ENCODE data around the gene CA9. TPM values are rescaled to one million over a fixed set of nuclear protein-coding genes. Genes with fewer than 3 reads are reported as not detected.
A peak's percentile ranks its signal among the peaks of the same experiment; 100 is the strongest.

The CA9 gene
- total and polyA plus RNA-seq, 9 of the 15 experiments (the other 6 are each of a cell fraction or from before 2014, with no cell fraction given) = 0.15 to 10.6 (median 0.60) TPM; not detected in 4

DNA sequence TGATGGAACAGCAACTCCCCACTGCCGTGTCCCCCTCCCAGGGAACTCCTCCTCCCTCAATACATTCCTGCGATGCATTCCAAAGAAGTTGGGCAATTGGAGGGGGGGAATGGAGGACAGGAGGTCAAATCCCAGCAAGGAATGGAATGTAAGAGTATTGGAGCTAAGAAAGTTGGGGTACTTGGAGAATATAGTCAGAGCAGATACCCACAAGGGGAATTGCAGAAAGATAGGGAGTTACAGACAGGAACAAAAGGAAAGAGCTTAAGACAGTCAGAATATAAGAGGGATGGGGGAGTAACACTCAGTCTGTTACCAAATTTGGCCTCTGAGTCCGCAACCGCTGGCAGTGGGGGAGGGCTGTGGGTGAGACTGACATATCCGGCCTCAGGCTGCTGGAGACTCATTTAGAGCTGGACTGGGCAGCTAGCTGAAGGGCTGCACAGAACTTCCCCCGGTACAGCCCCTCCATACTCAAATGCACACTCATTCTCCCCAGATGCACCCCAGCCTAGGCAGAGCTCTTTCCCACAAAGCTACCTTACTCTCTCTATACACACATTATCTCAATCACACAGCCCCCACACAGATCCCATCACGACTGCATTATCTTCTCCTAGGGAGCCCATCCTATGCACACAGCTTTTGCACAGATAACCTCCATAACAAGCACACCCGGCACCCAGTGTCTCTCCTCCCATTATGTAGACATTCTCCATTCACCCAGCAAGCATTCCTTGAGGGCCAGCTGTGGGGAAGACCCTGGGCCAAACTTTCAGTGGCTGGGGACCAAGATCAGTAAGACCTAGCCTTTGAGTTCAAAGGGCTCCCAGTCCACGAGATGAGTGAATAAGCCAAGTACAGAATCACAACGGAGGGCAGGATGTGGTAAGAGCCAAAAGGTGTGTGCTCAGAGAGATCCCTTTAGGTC is 54.6 kb downstream of the CA9 start (continued):
- TF ChIP-seq, protein P1, sequence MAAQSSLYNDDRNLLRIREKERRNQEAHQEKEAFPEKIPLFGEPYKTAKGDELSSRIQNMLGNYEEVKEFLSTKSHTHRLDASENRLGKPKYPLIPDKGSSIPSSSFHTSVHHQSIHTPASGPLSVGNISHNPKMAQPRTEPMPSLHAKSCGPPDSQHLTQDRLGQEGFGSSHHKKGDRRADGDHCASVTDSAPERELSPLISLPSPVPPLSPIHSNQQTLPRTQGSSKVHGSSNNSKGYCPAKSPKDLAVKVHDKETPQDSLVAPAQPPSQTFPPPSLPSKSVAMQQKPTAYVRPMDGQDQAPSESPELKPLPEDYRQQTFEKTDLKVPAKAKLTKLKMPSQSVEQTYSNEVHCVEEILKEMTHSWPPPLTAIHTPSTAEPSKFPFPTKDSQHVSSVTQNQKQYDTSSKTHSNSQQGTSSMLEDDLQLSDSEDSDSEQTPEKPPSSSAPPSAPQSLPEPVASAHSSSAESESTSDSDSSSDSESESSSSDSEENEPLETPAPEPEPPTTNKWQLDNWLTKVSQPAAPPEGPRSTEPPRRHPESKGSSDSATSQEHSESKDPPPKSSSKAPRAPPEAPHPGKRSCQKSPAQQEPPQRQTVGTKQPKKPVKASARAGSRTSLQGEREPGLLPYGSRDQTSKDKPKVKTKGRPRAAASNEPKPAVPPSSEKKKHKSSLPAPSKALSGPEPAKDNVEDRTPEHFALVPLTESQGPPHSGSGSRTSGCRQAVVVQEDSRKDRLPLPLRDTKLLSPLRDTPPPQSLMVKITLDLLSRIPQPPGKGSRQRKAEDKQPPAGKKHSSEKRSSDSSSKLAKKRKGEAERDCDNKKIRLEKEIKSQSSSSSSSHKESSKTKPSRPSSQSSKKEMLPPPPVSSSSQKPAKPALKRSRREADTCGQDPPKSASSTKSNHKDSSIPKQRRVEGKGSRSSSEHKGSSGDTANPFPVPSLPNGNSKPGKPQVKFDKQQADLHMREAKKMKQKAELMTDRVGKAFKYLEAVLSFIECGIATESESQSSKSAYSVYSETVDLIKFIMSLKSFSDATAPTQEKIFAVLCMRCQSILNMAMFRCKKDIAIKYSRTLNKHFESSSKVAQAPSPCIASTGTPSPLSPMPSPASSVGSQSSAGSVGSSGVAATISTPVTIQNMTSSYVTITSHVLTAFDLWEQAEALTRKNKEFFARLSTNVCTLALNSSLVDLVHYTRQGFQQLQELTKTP (IDR thresholded peaks at IDR 0.05; ENCODE audit: low read depth in 1 of 2, partially characterized antibody in 2 of 2) = peak in 1 of 2 experiments; percentile 90
- 0 out of 2 replicates have a peak, but pooled peaks have one; percentile 38 for TF ChIP-seq TOE1 (IDR thresholded peaks at IDR 0.05; ENCODE audit: borderline replicate concordance)
- no peak for TF ChIP-seq TOE1 (CRISPR knock-in tag; IDR thresholded peaks at IDR 0.05; ENCODE audit: borderline replicate concordance, low read depth)
- TF ChIP-seq, protein P2, sequence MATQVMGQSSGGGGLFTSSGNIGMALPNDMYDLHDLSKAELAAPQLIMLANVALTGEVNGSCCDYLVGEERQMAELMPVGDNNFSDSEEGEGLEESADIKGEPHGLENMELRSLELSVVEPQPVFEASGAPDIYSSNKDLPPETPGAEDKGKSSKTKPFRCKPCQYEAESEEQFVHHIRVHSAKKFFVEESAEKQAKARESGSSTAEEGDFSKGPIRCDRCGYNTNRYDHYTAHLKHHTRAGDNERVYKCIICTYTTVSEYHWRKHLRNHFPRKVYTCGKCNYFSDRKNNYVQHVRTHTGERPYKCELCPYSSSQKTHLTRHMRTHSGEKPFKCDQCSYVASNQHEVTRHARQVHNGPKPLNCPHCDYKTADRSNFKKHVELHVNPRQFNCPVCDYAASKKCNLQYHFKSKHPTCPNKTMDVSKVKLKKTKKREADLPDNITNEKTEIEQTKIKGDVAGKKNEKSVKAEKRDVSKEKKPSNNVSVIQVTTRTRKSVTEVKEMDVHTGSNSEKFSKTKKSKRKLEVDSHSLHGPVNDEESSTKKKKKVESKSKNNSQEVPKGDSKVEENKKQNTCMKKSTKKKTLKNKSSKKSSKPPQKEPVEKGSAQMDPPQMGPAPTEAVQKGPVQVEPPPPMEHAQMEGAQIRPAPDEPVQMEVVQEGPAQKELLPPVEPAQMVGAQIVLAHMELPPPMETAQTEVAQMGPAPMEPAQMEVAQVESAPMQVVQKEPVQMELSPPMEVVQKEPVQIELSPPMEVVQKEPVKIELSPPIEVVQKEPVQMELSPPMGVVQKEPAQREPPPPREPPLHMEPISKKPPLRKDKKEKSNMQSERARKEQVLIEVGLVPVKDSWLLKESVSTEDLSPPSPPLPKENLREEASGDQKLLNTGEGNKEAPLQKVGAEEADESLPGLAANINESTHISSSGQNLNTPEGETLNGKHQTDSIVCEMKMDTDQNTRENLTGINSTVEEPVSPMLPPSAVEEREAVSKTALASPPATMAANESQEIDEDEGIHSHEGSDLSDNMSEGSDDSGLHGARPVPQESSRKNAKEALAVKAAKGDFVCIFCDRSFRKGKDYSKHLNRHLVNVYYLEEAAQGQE (IDR thresholded peaks at IDR 0.05; ENCODE audit: borderline replicate concordance) = peak; percentile 27; the same call in 1 of the 2 replicates
- TF ChIP-seq, protein P2 (CRISPR knock-in tag; IDR thresholded peaks at IDR 0.05; ENCODE audit: low read depth) = no peak
- no peak for TF ChIP-seq POLR2B (IDR thresholded peaks at IDR 0.05; ENCODE audit: low read depth, partially characterized antibody)
- peak; percentile 81 for TF ChIP-seq RNF2 (IDR thresholded peaks at IDR 0.05)
- no peak for TF ChIP-seq SRSF1 (IDR thresholded peaks at IDR 0.05; ENCODE audit: low read depth, low read length)
- TF ChIP-seq ZNF766 (CRISPR knock-in tag; conservative IDR thresholded peaks at IDR 0.05) = peak; percentile 62; the same call in 1 of the 2 replicates
- TF ChIP-seq, protein P3, sequence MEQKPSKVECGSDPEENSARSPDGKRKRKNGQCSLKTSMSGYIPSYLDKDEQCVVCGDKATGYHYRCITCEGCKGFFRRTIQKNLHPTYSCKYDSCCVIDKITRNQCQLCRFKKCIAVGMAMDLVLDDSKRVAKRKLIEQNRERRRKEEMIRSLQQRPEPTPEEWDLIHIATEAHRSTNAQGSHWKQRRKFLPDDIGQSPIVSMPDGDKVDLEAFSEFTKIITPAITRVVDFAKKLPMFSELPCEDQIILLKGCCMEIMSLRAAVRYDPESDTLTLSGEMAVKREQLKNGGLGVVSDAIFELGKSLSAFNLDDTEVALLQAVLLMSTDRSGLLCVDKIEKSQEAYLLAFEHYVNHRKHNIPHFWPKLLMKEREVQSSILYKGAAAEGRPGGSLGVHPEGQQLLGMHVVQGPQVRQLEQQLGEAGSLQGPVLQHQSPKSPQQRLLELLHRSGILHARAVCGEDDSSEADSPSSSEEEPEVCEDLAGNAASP (IDR thresholded peaks at IDR 0.05) = peak; percentile 79; the same call in 1 of the 2 replicates
- TF ChIP-seq MECOM (CRISPR knock-in tag; IDR thresholded peaks at IDR 0.05) = peak; percentile 82; the same call in 1 of the 2 replicates
- no peak for TF ChIP-seq SNIP1 (IDR thresholded peaks at IDR 0.05; ENCODE audit: low read depth)

Data from K562 (cell line).